Islet of Langerhans (tissue), 1 donor: ENCODE data around the gene UBTD1.

Source experiments
- FAIRE-seq: peaks from one replicate; lab custom pipeline; 2011; peaks lifted over from hg19 to GRCh38; lab: Jason Lieb, UNC

The UBTD1 gene

GRCh38 chr10:97483506-97483905 is 15.2 kb upstream of the UBTD1 start:
- FAIRE-seq = no peak

- FAIRE-seq = no peak
Observed at GRCh38 chr10:97483921-97484320, 14.8 kb upstream of the UBTD1 start.

GRCh38 chr10:97485647-97486281 is 13.0 kb upstream of the UBTD1 start:
- FAIRE-seq = no peak

GRCh38 chr10:97490592-97490991 is 8.1 kb upstream of the UBTD1 start:
- FAIRE-seq = no peak

- FAIRE-seq = no peak
Observed at GRCh38 chr10:97494151-97494550, 4.6 kb upstream of the UBTD1 start.

- FAIRE-seq = peak; percentile 69
Observed at GRCh38 chr10:97494863-97495506, 3.7 kb upstream of the UBTD1 start.

GRCh38 chr10:97497572-97498075 is 1.1 kb upstream of the UBTD1 start:
- no peak for FAIRE-seq

- no peak for FAIRE-seq
Observed at GRCh38 chr10:97498076-97498840, 466 bp upstream of the UBTD1 start, which contains the start of gene MMS19. TSS of gene MMS19 (minus strand) at chr10:97498422. CDS start at chr10:97498384, 38 bp downstream.

GRCh38 chr10:97499561-97500296 is 1.0 kb downstream of the UBTD1 start:
- FAIRE-seq = no peak

- no peak for FAIRE-seq
Observed at GRCh38 chr10:97500297-97500575, 1.5 kb downstream of the UBTD1 start.

- no peak for FAIRE-seq
Observed at GRCh38 chr10:97502916-97503315, 4.2 kb downstream of the UBTD1 start.

GRCh38 chr10:97503406-97503805 is 4.7 kb downstream of the UBTD1 start:
- FAIRE-seq = no peak

- no peak for FAIRE-seq
Observed at GRCh38 chr10:97505152-97505551, 6.4 kb downstream of the UBTD1 start.

GRCh38 chr10:97506199-97506991 is 7.7 kb downstream of the UBTD1 start:
- FAIRE-seq = no peak

- FAIRE-seq = no peak
Observed at GRCh38 chr10:97508342-97508741, 9.6 kb downstream of the UBTD1 start.

- no peak for FAIRE-seq
Observed at GRCh38 chr10:97509120-97509680, 10.5 kb downstream of the UBTD1 start.

GRCh38 chr10:97510686-97511085 is 12.0 kb downstream of the UBTD1 start:
- FAIRE-seq = no peak

- no peak for FAIRE-seq
Observed at GRCh38 chr10:97511711-97512440, 13.2 kb downstream of the UBTD1 start.

GRCh38 chr10:97512993-97513392 is 14.3 kb downstream of the UBTD1 start:
- FAIRE-seq = no peak

- no peak for FAIRE-seq
Observed at GRCh38 chr10:97514344-97514743, 15.6 kb downstream of the UBTD1 start.
